ENCODE results near the gene ZYG11A.
A peak's percentile ranks its signal among the peaks of the same experiment; 100 is the strongest.
"Not testable (repeated sequence)": the region's sequence is repeated elsewhere in the genome, so short reads cannot be mapped to it uniquely, and the experiment has no call there.

Gene ZYG11A

DNA sequence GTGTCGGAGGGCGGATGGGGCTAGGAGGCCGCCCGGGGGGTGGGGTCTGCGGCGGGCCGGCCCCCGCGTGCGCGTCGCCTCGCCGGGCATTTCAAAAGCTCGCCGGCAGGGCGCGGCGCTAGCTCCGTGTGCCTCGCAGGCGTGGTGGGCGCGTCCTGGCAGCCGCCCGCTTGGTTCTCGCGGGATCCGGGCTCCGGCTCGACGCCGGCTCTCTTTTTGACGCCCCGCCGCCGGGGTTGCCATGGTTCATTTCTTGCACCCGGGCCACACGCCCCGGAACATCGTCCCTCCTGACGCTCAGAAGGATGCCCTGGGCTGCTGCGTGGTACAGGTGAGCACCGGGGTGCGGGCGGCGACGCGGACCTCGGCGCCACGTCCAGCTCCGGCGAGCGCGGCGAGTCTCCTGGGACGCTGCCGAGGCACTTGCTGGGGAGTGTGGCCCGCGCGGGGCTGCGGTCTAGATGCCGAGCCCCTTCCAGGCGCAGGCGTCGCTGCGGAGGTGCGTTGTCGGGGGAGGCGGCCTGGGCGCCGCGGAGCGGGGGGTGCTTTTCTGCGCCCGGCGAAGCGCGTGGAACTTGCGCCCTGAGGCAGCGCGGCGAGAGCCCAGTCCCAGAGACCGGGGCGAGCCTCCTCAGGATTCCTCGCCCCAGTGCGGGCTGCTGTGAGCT, at the start of gene ZYG11A:
Gene ZYG11A (plus strand): TSS at position 118 of the 668 bp plus-strand sequence. CDS start 124 bp downstream, at position 242.
- DNase-seq (ENCODE audit: low read depth): peak; percentile 65

DNA sequence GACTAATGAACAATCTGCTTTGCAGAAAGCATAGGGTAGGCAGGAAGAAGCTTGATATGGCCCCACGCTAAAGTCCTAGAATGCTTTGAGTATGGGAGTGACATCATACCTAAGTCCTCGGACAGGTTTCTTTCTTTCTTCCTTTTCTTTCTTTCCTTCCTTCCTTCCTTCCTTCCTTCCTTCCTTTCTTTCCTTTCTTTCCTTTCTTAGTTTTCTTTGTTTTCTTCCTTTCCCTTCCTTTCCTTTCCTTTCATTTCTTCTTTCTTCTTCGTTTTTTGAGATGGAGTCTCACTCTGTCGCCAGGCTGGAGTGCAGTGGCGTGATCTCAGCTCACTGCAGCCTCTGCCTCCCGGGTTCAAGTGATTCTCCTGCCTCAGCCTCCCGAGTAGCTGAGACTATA, 48.8 kb upstream of the ZYG11A start:
- DNase-seq (ENCODE audit: low read depth): not testable (repeated sequence)

DNA sequence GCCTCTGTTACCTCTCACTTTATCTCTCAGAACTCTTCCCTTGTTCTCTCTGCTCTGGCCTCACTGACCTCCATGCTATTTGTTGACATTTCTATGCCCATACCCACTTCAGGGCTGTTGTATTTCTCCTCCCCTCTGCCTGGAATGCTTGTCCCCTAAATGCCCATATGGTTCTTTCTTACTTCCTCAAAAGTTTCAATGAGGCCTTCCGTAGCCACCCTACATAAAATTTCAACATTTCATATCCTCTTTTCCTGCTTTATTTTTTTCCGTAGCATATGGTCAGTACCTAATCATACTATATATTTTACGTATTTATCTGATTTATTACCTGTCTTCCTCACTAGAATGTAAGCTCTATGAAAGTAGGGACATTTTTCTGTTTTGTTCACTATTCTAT, 47.1 kb upstream of the ZYG11A start:
- no peak for DNase-seq (ENCODE audit: low read depth)

DNA sequence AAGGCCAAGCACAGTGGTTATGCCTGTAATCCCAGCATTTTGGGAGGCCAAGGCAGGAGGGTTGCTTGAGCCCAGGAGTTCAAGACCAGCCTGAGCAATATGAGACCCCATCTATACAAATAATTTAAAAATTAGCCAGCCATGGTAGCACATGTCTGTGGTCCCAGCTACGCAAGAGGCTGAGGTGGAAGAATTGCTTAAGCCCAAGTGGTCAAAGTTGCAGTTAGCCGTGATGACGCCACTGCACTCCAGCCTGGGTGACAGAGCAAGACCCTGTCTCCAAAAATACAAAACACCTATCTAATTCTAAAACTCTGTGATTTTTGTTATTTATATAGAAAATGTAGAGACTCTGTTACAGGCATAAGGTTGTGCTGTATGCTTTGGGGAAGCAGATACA, 44.2 kb upstream of the ZYG11A start:
- no peak for DNase-seq (ENCODE audit: low read depth)

DNA sequence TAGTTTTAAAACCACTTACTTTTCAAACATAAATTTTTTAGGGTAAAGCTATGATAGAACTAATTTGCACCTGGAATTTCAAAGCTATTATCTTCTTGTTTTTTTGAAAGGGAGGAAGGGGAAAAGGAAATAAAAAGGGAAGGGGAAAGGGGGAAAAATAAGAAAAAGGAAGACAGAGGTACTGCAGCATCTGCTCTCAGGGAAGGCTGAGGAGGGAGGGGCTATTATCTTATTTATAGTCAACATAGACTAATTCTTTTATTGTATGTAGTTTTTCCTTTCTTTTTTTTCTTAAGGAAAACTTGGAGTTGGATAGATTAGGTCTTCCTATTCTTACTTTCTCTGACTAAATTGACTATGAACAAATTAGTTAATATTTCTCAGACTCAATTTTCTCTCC, 41.5 kb upstream of the ZYG11A start:
- DNase-seq (ENCODE audit: low read depth): no peak

DNA sequence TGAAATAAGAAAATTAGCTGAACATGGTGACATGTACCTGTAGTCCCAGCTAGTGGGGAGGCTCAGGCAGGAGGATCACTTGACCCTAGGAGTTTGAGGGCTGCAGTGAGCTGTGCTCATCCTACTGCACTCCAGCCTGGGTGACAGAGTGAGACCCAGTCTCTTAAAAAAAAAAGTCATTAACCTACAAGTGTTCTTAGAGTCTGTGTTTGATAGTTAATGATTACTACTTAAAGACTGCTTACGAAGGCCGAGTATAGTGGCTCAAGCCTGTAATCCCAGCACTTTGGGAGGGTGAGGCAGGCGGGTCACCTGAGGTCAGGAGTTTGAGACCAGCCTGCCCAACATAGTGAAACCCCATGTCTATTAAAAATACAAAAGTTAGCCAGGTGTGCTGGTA, 38.5 kb upstream of the ZYG11A start:
- DNase-seq (ENCODE audit: low read depth): not testable (repeated sequence)

DNA sequence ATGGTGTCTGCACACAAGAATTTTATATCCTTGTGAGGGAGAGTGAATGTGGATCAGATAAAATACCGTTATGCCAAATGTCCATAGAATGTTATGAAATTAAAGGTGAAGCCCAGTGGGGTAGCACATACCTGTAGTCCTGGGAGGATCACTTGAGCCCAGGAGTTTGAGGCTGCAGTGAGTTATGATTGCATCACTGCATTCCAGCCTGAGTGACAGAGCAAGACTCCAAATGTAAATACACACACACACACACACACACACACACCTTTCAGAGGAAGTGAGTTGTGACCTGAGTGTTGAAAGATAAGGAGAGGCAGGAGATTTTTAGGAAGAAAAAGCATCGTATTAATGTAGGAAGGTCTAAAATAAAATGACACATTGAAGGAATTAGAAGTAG, 28.1 kb upstream of the ZYG11A start:
- no peak for DNase-seq (ENCODE audit: low read depth)

DNA sequence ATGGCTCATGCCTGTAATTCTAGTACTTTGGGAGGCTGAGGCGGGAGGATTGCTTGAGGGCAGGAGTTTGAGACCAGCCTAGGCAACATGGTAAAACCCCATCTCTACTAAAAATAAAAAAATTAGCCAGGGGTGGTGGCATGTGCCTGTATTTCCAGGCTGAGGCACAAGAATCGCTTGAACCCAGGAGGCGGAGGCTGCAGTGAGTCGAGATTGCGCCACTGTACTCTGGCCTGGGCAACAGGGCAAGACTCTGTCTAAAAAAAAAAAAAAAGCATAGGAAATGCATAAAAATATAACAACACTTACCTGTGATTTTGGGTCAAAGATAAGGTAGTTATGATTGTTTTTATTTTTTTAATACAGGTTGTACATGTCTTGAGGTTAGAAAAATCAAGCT, 21.7 kb upstream of the ZYG11A start:
- not testable (repeated sequence) for DNase-seq (ENCODE audit: low read depth)

DNA sequence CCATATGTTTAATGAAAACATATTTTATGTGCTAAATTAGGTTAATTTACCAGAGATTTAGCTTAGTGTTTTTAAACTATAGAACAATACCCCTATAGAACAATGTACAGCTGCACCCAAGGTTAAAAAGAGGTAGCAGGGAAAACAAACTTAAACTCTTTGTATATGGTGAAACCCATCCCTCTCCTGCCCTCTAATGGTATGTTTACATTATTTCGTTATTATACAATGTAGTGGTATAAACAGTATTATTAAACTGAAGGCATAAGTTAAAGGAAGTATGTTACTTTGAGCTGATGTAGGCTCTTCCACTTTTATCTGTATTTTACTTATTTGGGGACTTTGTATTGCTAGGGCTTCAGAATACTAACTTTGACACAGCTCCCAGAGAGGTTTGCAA, 16.7 kb upstream of the ZYG11A start:
- no peak for DNase-seq (ENCODE audit: low read depth)

DNA sequence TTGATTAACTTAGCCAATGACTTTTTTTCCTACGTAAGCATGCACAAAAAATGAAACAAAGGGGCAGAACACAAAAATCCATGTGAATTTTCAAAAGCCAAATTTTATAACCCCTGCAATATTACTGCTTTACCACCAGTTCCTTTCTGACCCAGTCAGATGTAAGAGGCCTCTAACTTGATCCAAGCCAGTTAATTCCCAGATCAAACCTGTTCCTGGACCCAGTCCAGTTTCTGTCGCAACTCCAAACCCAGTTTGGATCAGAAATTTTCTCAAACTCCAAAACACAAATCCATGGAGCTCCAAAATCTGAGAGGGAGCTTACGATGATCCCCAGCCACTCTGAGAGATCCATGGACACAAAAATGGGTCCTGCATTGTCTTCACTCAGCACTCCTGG, 7.8 kb upstream of the ZYG11A start:
- DNase-seq (ENCODE audit: low read depth): no peak

DNA sequence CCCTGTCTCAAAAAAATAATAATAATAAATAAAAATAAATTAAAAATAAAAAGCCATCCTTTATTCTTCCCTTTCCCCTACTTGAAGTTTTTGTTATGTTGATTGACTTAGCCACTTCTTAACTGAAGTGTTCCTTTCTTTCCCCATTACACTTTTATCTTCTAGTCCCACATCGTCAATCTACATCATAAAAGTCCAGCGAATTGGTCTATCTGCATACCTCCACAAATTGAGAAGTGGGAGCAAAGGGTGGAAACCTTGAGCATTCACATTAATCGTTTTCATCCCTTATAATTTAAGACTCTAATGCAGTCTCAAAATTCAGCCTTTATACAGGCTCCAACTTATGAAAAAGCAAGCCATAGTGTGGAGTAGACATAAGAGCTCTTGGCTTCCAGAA, 6.5 kb upstream of the ZYG11A start:
- no peak for DNase-seq (ENCODE audit: low read depth)

DNA sequence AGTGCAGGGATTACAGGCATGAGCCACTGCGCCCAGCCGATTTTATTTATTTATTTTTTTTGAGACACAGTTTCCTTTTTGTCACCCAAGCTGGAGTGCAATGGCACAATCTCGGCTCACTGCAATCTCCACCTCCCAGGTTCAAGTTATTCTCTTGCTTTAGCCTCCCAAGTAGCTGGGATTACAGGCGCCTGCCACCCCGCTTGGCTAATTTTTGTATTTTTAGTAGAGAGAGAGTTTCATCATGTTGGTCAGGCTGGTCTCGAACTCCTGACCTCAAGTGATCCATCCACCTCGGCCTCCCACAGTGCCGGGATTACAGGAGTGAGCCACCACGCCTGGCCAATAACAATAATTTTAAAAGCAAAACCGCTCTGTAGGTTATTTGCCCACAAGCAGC, 3.4 kb upstream of the ZYG11A start:
- not testable (repeated sequence) for DNase-seq (ENCODE audit: low read depth)

DNA sequence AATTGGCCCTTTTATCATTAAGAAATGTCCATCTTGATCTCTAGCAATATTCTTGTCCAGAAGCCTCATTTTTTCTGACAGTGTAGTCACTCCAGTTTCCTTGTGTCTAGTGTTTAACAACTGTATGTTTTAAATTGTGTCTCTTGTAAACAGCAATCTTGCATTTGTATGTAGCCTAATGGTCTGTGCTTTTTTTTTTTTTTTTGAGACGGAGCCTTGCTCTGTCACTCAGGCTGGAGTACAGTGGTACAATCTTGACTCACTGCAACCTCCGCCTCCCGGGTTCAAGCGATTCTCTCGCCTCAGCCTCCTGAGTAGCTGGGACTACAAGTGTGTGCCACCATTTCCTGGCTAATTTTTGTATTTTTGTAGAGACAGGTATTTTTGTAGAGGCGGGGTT, 2.6 kb downstream of the ZYG11A start:
- not testable (repeated sequence) for DNase-seq (ENCODE audit: low read depth)

DNA sequence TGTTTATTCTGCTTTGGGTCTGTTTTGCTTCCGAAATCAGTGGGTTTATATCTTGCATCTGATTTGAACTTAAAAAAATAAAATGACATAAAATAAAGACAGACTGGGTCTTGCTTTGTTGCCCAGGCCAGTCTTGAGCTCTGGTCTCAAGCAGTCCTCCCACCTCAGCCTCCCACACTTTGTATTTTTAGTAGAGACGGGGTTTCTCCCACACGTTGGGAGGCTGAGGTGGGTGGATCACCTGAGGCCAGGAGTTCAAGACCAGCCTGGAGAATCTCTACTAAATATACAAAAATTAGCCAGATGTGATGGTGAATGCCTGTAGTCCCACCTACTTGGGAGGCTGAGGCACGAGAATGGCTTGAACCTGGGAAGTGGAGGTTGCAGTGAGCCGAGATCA, 5.9 kb downstream of the ZYG11A start:
- DNase-seq (ENCODE audit: low read depth): no peak

DNA sequence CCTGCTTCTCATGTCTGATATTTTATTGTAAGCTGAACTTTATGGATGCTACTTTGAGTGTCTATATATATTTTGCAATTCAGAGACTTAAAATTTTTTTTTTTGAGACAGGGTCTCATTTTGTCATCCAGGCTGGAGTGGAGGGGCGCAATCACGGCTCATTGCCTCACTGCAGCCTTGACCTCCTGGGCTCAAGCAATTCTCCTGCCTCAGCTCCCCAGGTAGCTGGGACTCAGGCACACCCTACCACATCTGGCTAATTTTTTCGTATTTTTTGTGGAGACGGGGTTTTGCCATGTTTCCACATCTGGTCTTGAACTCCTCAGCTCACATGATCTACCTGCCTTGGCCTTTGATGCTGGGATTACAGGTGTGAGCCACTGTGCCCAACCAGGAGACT, 8.4 kb downstream of the ZYG11A start:
- no peak for DNase-seq (ENCODE audit: low read depth)

DNA sequence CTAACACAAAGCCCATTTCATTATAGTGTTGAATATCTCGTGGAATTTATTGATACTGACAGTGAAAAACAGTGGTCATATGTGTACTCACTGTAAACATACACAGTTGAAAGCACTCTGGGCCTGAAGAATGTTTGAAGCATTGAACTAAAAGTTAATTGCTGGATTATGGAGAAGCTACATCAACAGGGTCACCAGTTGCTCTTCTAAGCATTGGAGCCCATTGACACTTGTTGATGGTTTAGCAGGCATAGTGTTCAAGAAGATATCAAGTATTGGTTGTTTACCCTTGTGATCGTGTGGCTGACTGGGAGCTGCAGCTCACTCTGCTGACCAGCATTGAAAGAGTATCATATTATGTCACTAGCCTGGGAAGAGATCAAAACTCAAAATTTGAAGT, 10.3 kb downstream of the ZYG11A start:
- DNase-seq (ENCODE audit: low read depth): no peak

DNA sequence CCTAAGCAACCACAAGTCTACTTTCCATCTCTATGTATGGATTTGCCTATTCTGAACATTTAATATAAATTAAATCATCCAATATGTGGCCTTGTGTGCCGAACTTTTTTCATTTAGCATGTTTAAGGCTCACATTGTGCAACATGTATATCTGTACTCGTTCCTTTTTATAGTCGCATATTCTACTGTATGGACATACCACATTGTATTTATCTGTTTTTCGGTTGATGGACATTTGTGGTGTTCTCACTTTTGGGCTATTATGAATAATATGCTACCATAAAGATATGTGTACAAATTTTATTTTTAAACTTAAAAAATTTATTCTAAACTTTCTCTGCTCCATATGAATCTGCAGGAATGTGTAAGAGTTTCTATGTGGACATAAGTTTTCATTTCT, 13.0 kb downstream of the ZYG11A start:
- DNase-seq (ENCODE audit: low read depth): no peak

DNA sequence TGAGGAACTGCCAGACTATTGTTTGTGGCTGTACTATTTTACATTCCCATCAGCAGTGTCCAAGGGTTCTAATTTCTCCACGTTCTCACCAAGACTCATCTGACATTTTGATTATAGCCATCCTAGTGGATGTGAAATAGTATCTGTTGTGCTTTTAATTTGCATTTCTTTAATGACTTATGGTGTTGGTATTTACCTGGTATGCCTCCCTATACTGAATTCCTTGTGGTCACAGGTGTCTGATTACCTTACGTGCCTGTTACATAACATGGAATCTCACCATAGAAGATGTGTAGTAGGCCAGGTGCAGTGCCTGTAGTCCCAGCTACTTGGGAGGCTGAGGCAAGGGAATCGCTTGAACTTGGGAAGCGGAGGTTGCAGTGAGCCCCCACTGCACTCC, 13.5 kb downstream of the ZYG11A start:
- DNase-seq (ENCODE audit: low read depth): no peak

DNA sequence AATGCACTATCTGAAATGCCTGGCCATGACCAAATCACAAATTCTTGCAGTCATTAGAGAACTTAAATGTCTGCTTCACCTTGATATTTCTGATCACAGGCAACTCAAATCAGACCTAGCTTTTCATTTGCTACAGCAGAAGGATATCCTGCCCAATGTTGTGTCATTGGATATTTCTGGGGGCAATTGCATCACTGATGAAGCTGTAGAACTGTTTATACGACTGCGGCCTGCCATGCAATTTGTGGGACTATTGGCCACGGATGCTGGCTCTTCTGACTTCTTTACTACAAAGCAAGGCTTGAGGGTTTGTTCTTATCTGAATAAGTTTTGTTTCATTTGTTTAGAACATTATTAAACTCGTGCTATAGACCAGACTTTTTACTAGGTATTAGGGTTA, 14.9 kb downstream of the ZYG11A start:
- no peak for DNase-seq (ENCODE audit: low read depth)

DNA sequence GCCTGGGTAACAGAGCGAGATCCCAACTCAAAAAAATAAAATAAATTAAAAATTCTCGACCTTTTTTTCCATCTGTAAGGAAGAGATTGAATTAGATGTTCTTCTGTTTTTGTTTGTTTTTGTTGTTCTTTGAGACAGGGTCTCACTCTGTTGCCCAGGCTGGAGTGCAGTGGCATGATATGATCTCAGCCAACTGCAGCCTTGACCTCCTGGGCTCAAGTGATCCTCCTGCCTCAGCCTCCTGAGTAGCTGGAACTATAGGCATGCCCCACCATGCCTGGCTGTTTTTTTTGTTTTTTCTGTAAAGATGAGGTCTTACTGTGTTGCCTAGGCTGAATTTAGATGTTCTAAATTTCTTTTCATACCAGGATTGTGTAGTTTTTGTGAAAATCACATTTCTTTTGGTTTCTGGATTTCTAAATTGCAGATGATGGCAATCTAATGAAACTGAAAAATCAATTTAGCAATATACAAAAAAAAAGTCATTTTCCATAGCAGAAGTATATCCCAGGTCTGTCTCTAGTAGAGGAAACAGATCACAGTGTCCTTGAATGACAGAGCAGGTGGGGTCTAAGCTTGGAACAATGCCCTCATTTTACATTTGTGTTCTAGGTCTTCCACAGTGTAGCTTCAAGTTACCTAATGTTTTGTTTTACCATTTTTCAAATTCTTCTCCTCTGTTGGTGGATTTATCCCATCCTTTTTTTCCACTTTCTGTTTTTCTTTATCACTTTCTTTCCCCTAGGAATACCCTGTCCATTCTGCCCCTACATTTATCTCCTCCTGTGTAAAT, 20.3 kb downstream of the ZYG11A start:
- no peak for DNase-seq (ENCODE audit: low read depth)

DNA sequence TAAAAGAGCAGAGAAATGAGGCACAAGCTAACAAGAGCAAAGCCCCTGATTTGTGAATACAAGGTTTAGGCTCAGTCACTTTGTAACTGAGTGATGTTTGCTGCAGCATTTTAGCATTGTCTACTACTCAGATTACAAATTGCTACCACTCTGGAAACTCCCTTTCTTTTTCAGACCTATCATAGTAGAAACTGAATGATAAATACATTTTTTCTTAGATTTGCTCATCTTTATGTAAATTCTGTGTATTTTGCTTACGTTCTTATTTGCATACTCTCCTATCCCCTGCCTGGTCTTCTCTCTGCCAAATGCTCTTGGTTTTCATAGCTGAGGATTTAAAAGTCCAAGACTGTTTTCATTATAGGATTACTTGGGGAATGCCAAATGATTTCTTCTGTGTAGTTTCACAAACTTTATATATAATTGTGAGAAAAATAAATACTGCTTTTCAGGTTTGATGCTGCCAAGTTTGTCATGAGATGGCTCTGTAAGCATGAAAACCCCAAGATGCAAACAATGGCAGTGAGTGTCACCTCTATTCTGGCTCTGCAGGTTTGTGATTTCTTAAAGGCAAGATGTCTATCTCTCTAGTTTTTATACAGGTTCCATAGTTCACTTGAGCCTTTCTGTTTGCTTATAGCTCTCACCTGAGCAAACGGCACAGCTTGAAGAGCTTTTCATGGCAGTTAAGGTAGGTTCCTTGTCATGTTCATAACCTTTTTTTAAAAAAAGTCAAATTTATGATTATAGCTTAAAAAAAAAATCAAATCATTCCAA, 24.7 kb downstream of the ZYG11A start:
- no peak for DNase-seq (ENCODE audit: low read depth)

DNA sequence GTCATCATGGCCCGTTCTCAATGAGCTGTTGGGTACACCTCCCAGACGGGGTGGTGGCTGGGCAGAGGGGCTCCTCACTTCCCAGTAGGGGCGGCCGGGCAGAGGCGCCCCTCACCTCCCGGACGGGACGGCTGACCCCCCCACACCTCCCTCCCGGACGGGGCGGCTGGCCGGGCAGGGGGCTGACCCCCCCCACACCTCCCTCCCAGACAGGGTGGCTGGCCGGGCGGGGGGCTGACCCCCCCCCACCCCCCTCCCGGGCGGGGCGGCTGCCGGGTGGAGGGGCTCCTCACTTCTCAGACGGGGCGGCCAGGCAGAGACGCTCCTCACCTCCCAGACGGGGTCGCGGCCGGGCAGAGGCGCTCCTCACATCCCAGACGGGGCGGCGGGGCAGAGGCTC, 27.2 kb downstream of the ZYG11A start:
- DNase-seq (ENCODE audit: low read depth): not testable (repeated sequence)

DNA sequence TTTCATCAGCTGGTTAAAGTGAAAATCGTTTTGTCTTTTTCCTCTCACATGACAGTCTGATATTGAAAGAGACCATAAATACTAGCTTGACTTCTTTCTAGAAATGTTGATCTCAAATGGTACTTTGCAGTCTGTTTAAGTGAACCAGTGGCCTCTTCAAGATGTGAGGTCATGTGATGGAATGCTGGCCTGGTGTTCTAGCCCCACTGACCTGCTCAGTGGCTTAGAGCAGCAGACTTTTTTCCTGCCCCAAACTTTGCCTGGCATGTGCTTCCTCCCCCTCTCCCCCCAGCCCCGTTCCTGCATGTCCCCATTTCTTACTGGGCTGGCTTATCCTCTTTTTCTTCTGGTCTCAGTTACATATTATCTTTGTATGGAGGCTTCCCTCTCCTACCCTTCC, 34.3 kb downstream of the ZYG11A start:
- DNase-seq (ENCODE audit: low read depth): no peak

All from HS-5 (cell line).